GM21526 (cell line): Measurements from ENCODE around the gene NPM3.

Source experiments
- ATAC-seq: cut with Tn5 transposase; IDR thresholded peaks from one replicate; pipeline ENCODE4 v1.9.1; 2021; ENCODE audit warnings: moderate library complexity; ENCODE audit not compliant: unreplicated experiment, low FRiP score

The NPM3 gene

DNA sequence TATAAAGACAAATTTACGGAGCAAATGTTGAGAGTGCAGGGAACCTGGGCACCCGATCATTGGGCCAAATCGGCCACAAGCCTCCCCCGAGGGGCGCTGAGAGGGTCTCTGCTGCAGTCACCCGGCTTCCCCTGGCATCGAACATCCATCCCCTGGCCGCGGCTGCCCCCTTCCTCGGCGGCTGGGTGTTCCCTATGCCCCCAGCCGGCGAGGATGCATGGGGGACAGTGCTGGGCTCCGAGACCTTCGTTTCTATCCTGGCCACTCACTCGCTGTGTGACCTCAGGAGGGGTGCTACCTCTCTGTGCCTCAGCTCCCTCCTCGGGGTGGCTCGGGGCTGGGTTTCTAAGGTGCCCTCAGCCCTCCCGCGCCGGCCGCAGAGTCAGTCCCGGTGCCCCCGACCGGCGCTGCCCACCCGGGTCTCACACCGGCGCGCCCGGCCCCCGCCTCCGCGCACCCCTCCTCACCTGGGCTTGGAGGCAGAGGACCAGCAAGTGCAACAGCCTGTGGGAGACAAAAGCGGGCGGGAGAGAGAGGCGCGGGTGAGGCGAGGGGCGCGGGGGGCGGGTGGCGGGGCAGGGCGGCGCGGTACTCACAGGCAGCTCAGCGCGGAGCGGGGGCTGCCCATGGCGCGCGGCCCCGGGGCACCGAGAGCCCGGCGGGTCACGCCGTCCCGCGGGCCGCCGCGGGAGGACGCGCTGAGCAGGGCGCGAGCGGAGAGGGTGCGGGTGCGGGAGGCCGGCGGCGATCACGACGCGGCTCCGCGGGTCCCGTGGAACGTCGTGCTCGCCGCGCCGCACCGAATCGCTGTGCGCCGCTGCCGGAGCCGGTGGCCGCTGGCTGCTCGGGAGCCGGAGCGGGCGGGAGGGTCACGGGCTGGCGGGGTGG, 7.7 kb downstream of the NPM3 start, which contains the start of gene FGF8:
TSS of gene FGF8 (minus strand) at position 842 of the 888 bp plus-strand sequence. CDS start at position 628, 214 bp downstream.
- no peak for ATAC-seq

DNA sequence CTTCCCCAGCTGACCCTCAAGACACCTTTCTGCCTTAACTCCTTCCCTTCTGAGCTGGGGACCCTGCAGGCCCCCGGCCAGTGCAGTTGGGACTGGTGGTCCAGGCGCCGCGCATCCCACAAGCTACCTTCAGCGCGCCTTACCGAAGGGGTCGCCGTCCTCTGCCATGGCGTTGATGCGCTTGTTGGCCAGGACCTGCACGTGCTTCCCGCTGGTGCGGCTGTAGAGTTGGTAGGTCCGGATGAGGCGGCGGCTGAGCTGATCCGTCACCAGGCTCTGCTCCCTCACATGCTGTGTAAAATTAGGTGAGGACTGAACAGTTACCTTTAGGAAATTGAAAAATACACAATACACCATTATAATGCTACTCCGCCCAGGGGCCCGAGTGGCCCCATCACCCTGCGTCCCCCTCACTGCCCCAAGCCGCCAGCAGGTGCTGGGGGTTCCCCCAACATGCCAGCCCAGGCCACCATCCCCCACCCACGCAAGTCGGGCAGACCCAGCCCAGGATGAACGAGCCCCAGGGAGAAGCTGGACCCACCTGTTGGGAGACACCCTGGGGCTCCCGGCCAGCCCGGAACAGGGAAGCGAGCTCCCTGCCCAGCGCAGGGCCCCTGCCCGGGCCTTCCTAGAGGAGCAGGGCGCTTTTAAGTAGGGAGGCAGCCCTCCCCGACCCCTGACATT, 8.5 kb downstream of the NPM3 start:
- ATAC-seq, result no peak

DNA sequence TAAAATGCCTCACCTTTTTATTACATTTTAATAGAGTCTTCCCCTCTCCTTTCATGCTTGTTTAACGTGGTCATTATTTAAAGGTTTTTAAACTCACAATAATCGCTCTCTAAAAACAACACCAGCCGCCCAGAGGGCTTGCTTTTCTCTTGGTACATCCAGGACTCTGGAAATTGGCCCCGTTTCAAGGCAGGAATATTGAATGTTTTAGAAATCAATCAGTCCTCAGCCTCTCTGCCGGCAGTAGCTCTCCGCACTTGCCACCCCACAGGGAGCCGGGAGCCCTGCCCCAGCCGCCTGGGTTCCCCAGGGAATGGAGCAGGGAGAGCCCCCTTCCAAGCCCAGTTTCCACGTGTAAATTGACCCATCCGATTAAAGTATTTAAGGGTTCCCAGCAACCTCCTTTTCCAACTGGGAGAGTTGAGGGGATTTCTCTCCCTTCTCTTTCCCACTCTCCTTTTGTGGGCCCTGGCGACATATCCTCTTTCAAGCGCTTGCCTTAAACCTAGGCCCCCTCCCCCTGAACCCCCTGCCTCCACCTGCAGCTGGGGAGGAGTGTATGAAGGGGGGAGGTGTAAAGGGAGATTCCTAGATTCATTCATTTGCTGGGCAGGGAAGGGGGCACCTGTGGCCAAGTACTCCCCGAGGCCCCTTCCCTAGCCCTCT, 9.2 kb downstream of the NPM3 start:
- no peak for ATAC-seq

DNA sequence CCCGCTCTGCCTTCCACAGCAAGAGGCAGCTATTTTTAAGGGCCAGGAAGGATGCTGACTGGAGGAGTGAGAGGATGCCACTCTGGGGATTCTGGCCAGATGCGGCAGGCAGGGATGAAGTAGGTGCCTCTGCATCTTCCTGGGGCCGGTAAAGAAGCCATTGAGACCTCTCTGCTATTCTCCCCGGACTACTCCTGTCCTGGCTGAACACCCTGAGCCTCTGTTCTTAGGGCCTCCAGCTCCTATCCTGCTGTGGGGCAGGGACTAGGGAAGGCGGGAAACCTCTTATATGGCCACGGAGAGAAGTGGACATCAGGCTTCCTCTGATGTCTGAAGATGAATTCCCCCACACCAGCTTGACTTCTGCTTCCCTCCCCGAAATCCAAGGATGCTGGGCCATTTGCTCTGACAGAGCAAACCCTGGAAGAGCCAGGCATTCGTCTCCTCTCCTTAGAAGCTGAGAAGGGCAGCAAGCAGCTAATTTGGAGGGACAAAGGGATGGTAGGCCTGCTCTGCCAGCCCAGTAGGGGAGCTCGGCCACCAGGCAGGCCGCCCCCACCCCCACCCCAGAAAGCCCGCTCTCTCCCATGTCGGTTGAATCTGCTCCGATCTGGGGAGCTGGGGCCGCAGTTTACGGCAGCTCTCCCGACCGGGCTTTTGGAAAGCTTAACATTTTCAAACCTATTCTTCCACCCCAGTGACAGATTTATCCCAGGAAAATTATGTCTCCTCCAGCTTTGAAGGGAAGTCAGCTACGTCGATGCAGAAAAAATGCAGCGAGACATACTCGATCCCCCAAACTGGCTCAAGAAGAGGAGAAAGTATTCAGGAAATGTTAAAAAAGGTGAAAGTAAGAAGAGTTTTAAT, 10.1 kb downstream of the NPM3 start:
- ATAC-seq, result no peak

GRCh38 chr10:101772017-101772894, 11.0 kb downstream of the NPM3 start:
- ATAC-seq, result no peak

DNA sequence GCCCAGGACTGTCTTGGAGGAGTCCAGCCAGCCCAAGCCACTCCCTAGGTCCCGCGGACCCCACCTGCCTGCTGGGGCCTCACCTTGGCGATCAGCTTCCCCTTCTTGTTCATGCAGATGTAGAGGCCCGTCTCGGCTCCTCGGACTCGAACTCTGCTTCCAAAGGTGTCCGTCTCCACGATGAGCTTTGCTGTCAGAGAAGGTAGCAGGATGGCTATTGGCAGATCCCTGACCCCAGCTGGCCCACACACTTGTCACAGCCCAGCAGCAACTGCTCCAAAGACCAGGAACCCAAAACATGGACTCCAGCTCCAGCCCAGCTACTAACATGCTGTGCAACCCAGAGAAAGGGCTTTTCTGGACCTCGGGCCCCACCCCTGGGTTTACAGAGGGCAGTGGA, 11.9 kb downstream of the NPM3 start:
- no peak for ATAC-seq

GRCh38 chr10:101770331-101771215, 12.7 kb downstream of the NPM3 start:
- ATAC-seq, result no peak

DNA sequence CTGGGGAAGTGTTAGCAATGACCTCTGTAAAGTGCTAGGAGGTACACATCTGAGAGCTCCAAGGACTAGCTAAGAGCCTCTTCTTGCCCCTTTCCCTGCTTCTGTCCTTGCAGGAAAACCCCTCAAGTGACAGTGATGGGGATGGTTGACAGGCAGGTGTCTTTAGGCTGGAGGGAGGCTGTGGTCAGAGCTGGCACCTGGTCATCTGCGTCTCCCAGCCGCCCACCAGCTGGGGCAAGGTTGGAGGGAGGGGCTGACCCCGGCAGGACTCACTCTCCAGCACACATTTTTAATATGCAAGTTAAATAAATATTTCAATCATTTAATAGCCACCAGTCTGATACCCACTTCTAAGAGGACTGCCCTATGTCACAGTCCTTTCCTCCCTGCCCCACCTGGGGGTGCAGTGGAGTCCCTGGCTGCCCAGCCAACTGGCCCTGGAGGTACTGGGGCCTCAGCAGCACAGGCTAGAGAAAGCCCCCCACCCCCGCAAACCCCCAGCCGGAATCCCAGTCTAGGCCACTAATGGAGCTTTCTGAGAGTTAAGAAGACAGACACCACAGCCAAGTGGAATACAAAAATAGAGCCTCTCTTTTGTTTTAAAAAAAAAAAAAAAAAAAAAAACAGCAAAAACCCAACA, 13.6 kb downstream of the NPM3 start:
- no peak for ATAC-seq

GRCh38 chr10:101768791-101769170, 14.5 kb downstream of the NPM3 start:
- no peak for ATAC-seq

GRCh38 chr10:101767966-101768790, 15.1 kb downstream of the NPM3 start:
- no peak for ATAC-seq

DNA sequence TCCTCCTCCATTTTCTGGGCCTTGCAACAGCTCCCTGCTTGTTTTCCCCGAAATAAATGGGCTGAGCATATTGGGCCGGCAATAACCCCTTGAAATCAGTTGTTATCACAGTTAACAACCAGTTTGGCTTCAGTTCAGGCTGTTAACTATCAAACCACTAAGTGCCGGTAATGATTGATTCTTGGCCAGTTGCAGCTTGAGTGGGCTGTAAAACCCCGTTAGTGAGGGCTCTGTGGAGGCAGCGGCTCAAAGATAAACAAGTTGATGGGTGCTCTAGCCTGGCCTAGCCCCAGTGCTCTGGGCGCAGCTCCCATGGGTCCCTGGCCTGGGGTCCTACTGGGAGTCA, 15.7 kb downstream of the NPM3 start:
- no peak for ATAC-seq

DNA sequence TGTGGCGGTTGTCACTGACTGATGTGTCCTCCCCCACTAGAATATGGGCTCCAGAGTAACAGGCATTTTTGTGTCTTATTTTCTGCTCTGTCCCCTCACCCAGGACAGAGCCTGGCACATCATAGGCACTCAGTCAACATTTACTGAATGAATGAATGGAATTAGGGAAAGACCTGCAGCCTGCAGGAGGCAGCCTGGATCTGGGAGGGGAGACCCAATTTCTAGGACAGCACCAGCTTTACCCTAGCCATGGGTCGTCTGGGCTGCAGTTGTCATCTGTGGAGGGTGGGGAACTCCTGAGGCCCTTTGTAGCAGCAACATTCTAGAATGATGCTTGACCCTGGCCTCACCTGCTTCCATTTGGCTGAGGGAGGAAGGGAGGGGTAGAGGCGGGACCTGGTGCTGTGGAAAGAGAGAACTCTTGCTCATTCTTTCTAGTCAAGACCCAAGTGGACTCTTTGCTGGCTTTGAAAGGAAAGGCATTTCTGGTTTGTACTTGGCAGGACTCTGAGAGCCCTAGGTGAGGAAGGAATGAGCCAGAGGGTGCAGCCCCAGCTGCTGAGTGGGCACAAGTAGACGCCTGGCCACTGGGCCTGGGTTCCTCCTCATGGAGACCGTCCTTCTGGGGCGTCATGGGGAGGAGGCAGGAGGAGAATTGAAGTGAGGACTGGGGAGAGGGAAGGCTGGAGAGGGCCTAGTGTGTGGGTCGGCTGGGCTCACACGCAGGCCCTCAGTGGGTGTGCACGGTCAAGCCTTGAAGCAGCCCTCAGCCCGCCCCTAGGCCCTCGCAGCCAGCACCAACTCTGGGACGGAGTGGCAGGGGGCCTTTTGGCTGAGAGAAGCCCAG, 16.3 kb downstream of the NPM3 start:
- no peak for ATAC-seq

DNA sequence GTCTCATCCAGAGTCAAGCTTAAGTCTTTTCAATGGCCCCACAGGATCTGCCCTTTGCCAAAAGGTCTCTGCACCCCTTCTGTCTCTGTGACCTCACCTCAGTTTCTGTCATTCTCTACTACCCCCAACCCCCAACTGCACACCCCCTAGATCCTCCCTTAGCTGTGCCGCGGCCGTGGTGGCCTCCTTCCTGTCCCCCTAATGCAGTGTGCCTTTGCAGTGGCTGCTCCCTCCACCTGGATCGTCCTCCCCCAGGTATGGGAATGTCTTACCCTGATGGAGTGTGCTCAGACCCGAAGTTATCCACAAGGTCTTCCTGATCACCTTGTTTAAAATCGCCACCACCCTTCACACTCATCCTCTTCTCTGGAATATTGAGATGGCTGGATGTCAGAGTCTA, 16.9 kb downstream of the NPM3 start:
- ATAC-seq, result no peak

DNA sequence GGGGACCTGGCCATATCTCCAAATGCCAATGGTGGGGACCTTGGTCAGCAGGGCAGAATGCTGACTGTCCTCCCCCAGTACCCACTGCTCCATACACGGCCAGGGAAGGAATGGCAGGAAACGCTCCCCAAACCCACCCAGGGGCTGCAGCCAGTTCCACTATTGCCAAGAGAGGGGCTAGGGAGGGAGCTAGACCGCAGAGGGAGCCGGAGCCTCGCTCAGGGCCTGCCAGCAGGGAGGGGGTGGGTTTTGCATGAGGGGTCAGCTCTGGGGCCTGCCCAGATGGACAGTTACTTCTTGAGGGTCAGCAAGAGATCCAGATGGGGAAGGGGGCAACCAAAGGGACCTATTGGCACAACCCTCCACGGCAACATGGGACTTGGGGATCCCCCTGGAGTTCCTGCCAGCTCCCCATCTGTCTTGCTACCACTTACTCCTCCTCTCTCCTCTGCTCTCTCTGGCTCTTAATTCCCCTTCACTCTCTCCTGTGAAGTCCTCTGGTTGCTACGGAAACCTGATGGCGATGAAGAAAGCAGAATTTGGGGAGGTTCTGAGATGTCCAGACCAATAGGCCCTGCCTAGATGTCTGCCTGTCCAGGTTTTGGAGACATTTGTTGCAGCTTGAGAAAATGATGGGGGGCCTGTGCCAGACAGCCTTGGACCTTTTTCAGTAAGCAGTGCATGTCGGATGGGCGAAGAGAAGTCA, 20.0 kb downstream of the NPM3 start:
- ATAC-seq, result no peak

GRCh38 chr10:101762736-101763135, 20.5 kb downstream of the NPM3 start:
- ATAC-seq, result no peak

- no peak for ATAC-seq
Observed at GRCh38 chr10:101761226-101761625, 22.0 kb downstream of the NPM3 start.
